HUDEP-2 (cell line): ENCODE results near the gene CARM1.
A peak's percentile ranks its signal among the peaks of the same experiment; 100 is the strongest.
"Not testable (repeated sequence)": the region's sequence is repeated elsewhere in the genome, so short reads cannot be mapped to it uniquely, and the experiment has no call there.

Experiments used
- DNase-seq, 76 experiments: peaks; one replicate each; lab custom pipeline; 2025; ENCODE audit not compliant: unreplicated experiment in 76 of 76; lab: John Stamatoyannopoulos, UW

Gene CARM1

GRCh38 chr19:10846500-10847202, 24.7 kb upstream of the CARM1 start:
- no peak for DNase-seq

GRCh38 chr19:10848230-10848856, 23.0 kb upstream of the CARM1 start, which contains the start of gene C19orf38:
Gene C19orf38 (plus strand): TSS chr19:10848415. CDS start chr19:10848509, 94 bp downstream.
- DNase-seq, result no peak

GRCh38 chr19:10850631-10851030, 20.7 kb upstream of the CARM1 start:
- DNase-seq, result no peak

- no peak for DNase-seq
Measured at GRCh38 chr19:10852098-10852800, 19.1 kb upstream of the CARM1 start.

- DNase-seq, result no peak
Measured at GRCh38 chr19:10852941-10853340, 18.4 kb upstream of the CARM1 start.

GRCh38 chr19:10854350-10855089, 16.8 kb upstream of the CARM1 start:
- no peak for DNase-seq

GRCh38 chr19:10855879-10856522, 15.4 kb upstream of the CARM1 start:
- peak in 46 of 76 experiments; percentile 16 to 67 (median 44) for DNase-seq

- DNase-seq, result not testable (repeated sequence)
Measured at GRCh38 chr19:10856899-10857298, 14.5 kb upstream of the CARM1 start.

- peak in 29 of 76 experiments; percentile 11 to 52 (median 26) for DNase-seq
Measured at GRCh38 chr19:10858204-10858828, 13.0 kb upstream of the CARM1 start.

- DNase-seq, result peak in 48 of 76 experiments; percentile 4 to 68 (median 42)
Measured at GRCh38 chr19:10861103-10861651, 10.2 kb upstream of the CARM1 start.

GRCh38 chr19:10862561-10863106, 8.7 kb upstream of the CARM1 start:
- DNase-seq, result no peak

GRCh38 chr19:10863107-10863717, 8.1 kb upstream of the CARM1 start:
- no peak for DNase-seq

- peak in 70 of 76 experiments; percentile 24 to 88 (median 74) for DNase-seq
Measured at GRCh38 chr19:10864538-10864899, 6.8 kb upstream of the CARM1 start.

GRCh38 chr19:10866495-10866894, 4.9 kb upstream of the CARM1 start:
- DNase-seq, result no peak

- no peak for DNase-seq
Measured at GRCh38 chr19:10868872-10869547, 2.3 kb upstream of the CARM1 start.

- DNase-seq, result not testable (repeated sequence)
Measured at GRCh38 chr19:10869872-10870311, 1.5 kb upstream of the CARM1 start.

- no peak for DNase-seq
Measured at GRCh38 chr19:10870501-10870954, 825 bp upstream of the CARM1 start.
